Smooth muscle cell (in vitro differentiated cells): ENCODE data around the gene SGF29. TPM values are rescaled to one million over a fixed set of nuclear protein-coding genes. Genes with fewer than 3 reads are reported as not detected.
"Not testable (repeated sequence)": the region's sequence is repeated elsewhere in the genome, so short reads cannot be mapped to it uniquely, and the experiment has no call there.

Experiments used
- DNase-seq: peaks from one replicate; lab custom pipeline; 2025; ENCODE audit not compliant: unreplicated experiment; lab: John Stamatoyannopoulos, UW
- H2AFZ ChIP-seq: fragments of 200-600 bp; sonication (generic); 2 replicates; pipeline ENCODE4 v1.6.0; 2016; ENCODE audit warnings: antibody characterized with exemption, low read depth, mild to moderate bottlenecking
- H3F3A ChIP-seq: fragments of 200-600 bp; sonication (generic); 2 replicates; pipeline ENCODE4 v1.6.0; 2017; ENCODE audit warnings: antibody characterized with exemption, low read depth
- H3K27ac ChIP-seq: fragments of 200-600 bp; sonication (generic); 2 replicates; pipeline ENCODE4 v1.5.1; 2016; ENCODE audit warnings: low read depth, mild to moderate bottlenecking
- H3K27me3 ChIP-seq: fragments of 200-600 bp; sonication (generic); 2 replicates; pipeline ENCODE4 v1.6.1; 2016; ENCODE audit warnings: low read depth, mild to moderate bottlenecking
- H3K36me3 ChIP-seq: fragments of 200-600 bp; sonication (generic); 2 replicates; pipeline ENCODE4 v1.5.1; 2016; ENCODE audit warnings: low read depth
- H3K4me1 ChIP-seq: fragments of 200-600 bp; sonication (generic); 2 replicates; pipeline ENCODE4 v1.5.1; 2016; ENCODE audit warnings: low read depth
- H3K4me2 ChIP-seq: fragments of 200-600 bp; sonication (generic); 2 replicates; pipeline ENCODE4 v1.6.0; 2016; ENCODE audit warnings: mild to moderate bottlenecking
- H3K4me3 ChIP-seq: fragments of 200-600 bp; sonication (generic); 2 replicates; pipeline ENCODE4 v1.5.1; 2016; ENCODE audit warnings: mild to moderate bottlenecking
- H3K79me2 ChIP-seq: fragments of 200-600 bp; sonication (generic); 2 replicates; pipeline ENCODE4 v1.6.0; 2016; ENCODE audit warnings: low read depth, mild to moderate bottlenecking
- H3K9ac ChIP-seq: fragments of 200-600 bp; sonication (generic); 2 replicates; pipeline ENCODE4 v1.6.0; 2016; ENCODE audit warnings: low read depth
- H3K9me3 ChIP-seq: fragments of 200-600 bp; sonication (generic); replicated peaks from 2 replicates; pipeline ENCODE4 v1.5.1; 2016; ENCODE audit warnings: low read depth
- H4K20me1 ChIP-seq: fragments of 200-600 bp; sonication (generic); 2 replicates; pipeline ENCODE4 v1.6.0; 2016; ENCODE audit warnings: low read depth
- WGBS: methylation state at CpG from one replicate; pipeline ENCODE4 v1.1.7; 2016; ENCODE audit warnings: low lambda C conversion rate; 5-methylcytosine and 5-hydroxymethylcytosine counted together
- polyA plus RNA-seq: library from polyadenylated mRNA; unstranded; fragments of >200 nt; fragmentation: Nextera tagmentation; extraction: Ambion mirVana; gene quantifications from 2 replicates; pipeline ENCODE4 v1.2.1, GENCODE V29; 2016
- total RNA-seq: library from RNA; depleted of rRNA; stranded (reverse); fragments of >200 nt; gene quantifications from 2 replicates; pipeline ENCODE4 v1.2.3, GENCODE V29; 2014
- TF ChIP-seq, protein P1 (sequence below): fragments of 200-600 bp; sonication (generic); IDR thresholded peaks from 2 replicates; pipeline ENCODE4 v1.5.1; 2017; ENCODE audit warnings: borderline replicate concordance, mild to moderate bottlenecking, antibody characterized with exemption; ENCODE audit not compliant: insufficient read depth, poor library complexity, severe bottlenecking

The SGF29 gene
- total and polyA plus RNA-seq, 2 experiments from 2014 or later, result 5.7 to 9.4 TPM

GRCh38 chr16:28601589-28601988, 47.9 kb downstream of the SGF29 start:
- not testable (repeated sequence) for H3K4me3 ChIP-seq, H3K79me2 ChIP-seq, H3K9ac ChIP-seq, H2AFZ ChIP-seq, H3K27me3 ChIP-seq, H3F3A ChIP-seq, DNase-seq, H3K9me3 ChIP-seq, H3K36me3 ChIP-seq, H3K27ac ChIP-seq, H4K20me1 ChIP-seq, H3K4me2 ChIP-seq, H3K4me1 ChIP-seq
- 88% methylated on average over 13 of the region's 13 CpGs for WGBS

- not testable (repeated sequence) for H3F3A ChIP-seq, H3K27me3 ChIP-seq, H3K9me3 ChIP-seq, H3K4me2 ChIP-seq, H3K36me3 ChIP-seq, H3K79me2 ChIP-seq, H4K20me1 ChIP-seq, H3K4me1 ChIP-seq, DNase-seq, H3K4me3 ChIP-seq, H3K9ac ChIP-seq, H3K27ac ChIP-seq, H2AFZ ChIP-seq
- 86% methylated on average over 8 of the region's 10 CpGs for WGBS
Observed at GRCh38 chr16:28602062-28602461, 48.3 kb downstream of the SGF29 start.

DNA sequence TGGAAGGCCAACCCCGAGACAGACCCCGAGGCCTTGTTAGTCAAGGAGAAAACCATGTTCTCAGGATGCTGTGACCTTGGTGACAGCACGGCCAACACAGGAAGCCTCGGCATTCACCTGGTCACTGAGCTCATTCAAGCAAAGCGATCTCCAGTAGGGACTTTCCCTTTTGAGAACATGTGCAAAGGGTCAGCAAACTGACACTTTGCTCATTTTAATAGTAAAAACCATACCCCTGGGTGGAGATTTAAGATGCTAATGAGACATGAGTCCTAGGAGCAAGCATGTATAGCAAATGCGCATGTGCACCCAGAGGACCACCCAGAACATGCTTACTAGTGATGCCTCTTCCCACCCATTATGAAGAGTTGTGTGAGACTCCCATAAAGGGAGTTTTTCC, 48.8 kb downstream of the SGF29 start:
- H3K4me3 ChIP-seq, result no peak overlapping the region
- TF ChIP-seq, protein P1, sequence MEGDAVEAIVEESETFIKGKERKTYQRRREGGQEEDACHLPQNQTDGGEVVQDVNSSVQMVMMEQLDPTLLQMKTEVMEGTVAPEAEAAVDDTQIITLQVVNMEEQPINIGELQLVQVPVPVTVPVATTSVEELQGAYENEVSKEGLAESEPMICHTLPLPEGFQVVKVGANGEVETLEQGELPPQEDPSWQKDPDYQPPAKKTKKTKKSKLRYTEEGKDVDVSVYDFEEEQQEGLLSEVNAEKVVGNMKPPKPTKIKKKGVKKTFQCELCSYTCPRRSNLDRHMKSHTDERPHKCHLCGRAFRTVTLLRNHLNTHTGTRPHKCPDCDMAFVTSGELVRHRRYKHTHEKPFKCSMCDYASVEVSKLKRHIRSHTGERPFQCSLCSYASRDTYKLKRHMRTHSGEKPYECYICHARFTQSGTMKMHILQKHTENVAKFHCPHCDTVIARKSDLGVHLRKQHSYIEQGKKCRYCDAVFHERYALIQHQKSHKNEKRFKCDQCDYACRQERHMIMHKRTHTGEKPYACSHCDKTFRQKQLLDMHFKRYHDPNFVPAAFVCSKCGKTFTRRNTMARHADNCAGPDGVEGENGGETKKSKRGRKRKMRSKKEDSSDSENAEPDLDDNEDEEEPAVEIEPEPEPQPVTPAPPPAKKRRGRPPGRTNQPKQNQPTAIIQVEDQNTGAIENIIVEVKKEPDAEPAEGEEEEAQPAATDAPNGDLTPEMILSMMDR, result no peak

DNA sequence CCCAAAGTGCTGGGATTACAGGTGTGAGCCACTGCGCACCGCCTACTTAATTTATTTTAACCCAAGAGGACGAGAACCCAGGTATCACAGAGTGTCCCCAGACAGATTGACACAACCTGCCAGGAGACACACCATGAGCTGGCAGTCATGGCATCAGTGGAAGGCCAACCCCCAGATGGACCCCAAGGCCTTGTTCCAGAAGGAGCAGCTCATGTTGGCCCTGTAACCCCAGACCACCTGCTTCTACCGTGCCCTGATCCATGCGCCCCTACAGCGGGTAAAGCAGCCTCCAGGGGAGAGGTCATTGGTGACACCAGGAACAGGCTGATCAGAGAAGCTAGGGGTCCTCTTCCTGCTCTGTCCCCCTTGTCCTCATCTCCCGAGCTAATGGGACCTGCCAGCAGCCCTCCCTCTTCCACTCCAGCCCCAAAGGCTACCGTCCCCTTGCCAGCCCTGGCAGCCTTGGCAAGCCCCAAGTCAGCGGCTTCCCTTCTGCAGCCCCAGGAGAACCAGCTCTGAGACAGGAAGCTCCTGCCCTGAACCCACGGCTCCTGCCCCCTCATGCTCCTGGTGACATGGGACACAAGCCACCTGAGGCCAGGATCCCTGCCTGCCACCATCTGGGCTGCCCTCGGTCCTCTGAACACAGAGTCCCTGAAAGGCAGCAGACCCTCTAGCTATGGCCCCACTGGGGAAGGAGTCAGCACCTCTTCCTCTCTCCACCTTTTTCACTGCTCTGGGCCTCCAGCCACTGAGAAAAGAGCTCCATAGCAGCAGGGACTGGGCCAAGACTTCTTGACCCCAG, 49.9 kb downstream of the SGF29 start:
- Histone ChIP-seq H3K27me3 (peaks cover 9% of the 10 kb centered on the region), H3K9ac (no peak overlapping the region), H3K9me3 (no peaks in the 10 kb centered on the region), H3K27ac (no peak overlapping the region), H3K4me2 (no peak overlapping the region), H2AFZ (no peak overlapping the region), H3F3A (no peaks in the 10 kb centered on the region), H4K20me1 (no peaks in the 10 kb centered on the region), H3K4me1 (no peaks in the 10 kb centered on the region), H3K36me3 (no peaks in the 10 kb centered on the region), H3K79me2 (no peaks in the 10 kb centered on the region), H3K4me3 (no peak overlapping the region)
- WGBS, result 88% methylated on average over 11 of the region's 11 CpGs
- no peak for DNase-seq
- TF ChIP-seq, protein P1, result no peak

More for the DNA sequence above, 48.8 kb downstream of the SGF29 start:
- Histone ChIP-seq H3K4me2 (no peak overlapping the region), H3K9me3 (no peaks in the 10 kb centered on the region), H2AFZ (no peak overlapping the region), H3K4me1 (no peaks in the 10 kb centered on the region), H3K27me3 (peaks cover 9% of the 10 kb centered on the region), H4K20me1 (no peaks in the 10 kb centered on the region), H3K9ac (no peak overlapping the region), H3F3A (no peaks in the 10 kb centered on the region), H3K36me3 (no peaks in the 10 kb centered on the region), H3K79me2 (no peaks in the 10 kb centered on the region), H3K27ac (no peak overlapping the region)
- WGBS, result 76% methylated on average over 6 of the region's 6 CpGs
- DNase-seq, result no peak
